HG02885 (cell line): ENCODE results near the gene ADGRG6.

Experiments
- ATAC-seq: cut with Tn5 transposase; IDR thresholded peaks from one replicate; pipeline ENCODE4 v1.9.1; 2021; ENCODE audit warnings: mild to moderate bottlenecking; ENCODE audit not compliant: unreplicated experiment, poor library complexity

ADGRG6 gene

DNA sequence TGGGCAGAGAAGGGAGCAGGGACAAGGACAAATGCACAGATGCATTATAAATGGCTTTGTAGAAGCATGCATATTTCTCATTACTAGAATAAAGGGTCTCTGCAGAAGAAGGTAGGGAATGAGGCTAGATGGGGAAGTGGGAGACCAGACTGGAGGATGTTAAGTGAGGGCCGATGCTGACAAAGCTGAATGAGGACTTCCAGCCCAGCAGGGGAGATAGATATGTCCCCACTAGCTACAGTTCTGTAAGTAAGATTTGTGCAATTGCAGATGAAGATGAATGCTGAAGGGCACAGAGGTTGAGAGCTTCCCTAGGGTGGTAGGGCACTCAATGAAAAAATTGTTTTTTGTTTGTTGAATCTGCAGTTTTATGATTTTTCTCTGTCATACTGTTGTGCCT, 16.9 kb downstream of the ADGRG6 start:
- no peak for ATAC-seq

- no peak for ATAC-seq
These were observed 18.6 kb downstream of the ADGRG6 start for GRCh38 chr6:142320366-142320765.

DNA sequence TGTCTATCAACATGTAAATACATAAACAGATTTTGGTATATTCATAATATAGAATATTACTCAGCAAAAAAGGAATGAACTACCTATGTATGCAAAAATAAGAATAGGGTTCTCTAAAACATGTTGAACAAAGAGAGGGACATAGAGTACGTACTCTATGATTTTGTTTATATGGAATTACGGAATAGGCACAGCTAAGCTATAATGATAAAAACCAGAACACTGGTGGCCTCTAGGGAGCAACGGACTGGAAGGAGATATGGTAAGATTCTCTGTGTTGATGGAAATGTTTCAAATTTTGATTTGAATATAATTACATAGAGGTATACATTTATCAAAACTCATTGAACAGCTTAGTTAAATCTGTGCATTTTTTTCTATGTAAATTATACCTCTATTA, 19.6 kb downstream of the ADGRG6 start:
- no peak for ATAC-seq

DNA sequence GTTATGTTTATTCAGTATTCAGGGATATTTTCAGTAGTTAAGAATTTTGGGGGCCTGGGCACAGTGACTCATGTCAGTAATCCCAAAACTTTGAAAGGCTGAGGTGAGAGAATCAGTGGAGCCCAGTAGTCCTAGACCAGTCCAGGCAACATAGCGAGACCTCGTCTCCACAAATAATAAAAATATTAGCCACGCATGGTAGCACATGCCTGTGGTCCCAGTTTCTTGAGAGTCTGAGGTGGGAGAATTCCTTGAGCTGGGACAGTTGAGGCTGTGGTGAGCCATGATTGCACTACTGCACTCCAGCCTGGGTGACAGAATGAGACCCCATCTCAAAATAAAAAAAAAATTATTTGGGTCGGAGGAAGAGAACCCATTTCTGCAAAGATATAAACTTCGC, 20.3 kb downstream of the ADGRG6 start:
- no peak for ATAC-seq

- ATAC-seq, result no peak
These were observed 20.8 kb downstream of the ADGRG6 start for GRCh38 chr6:142322504-142323198.

- no peak for ATAC-seq
These were observed 21.6 kb downstream of the ADGRG6 start for GRCh38 chr6:142323377-142323776.

DNA sequence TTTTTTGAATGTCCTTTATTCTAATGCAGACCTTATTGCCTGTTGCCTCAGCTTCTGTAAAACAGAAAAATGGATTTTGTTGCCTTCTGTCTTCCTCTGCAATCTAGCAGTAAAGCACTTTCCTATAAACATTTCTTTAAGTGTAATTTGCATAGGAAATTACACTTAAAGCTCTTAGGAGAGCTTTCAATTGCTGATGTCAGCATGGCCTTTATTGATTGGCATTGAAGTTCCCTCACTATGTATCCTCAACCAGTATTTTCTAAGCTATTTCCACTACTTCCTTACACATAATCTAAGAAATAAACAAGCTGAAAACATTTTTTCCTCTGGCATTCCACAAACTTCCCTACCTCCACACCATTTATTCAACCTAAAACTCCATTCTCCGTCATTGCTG, 22.3 kb downstream of the ADGRG6 start:
- no peak for ATAC-seq

DNA sequence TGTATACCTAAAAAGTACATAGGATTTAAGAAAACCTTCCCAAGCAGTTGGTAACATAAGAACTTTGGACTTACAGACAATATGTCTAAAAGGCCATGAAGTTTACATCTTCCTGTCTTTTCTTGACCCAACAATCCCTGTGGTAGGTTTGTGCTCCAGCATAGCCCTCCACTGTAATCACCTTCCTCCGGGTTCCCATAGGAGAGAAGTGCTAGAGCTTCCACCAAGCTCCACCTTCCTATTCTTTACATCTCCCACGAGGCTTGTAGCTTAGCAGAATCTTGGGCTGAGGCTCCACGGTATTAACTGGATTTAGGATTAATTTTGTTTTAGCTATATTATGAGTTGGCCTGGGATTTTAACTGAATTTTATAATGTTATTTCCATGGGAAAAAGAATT, 23.3 kb downstream of the ADGRG6 start:
- no peak for ATAC-seq

DNA sequence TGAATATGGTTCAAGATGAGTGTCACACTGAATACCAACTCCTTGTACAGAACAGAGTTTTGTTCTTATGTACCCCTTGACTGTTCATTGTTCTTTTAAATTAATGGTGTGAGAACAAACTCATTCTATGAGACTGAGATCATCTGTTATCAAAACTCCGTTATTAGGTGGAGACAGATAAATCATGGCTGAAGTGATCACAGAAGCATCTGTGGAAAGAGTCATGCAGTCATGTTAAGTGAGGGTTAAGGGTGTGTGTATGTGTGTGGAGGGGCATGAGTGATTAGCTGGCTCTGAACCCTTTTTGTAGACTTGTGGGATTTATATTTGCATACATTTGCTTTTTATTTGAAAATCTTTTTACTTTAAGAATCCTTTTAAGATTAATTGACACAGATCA, 24.7 kb downstream of the ADGRG6 start:
- no peak for ATAC-seq

GRCh38 chr6:142328070-142328469, 26.3 kb downstream of the ADGRG6 start:
- no peak for ATAC-seq

- no peak for ATAC-seq
These were observed 27.8 kb downstream of the ADGRG6 start for GRCh38 chr6:142329486-142330113.

GRCh38 chr6:142331075-142331551, 29.3 kb downstream of the ADGRG6 start:
- ATAC-seq, result no peak

DNA sequence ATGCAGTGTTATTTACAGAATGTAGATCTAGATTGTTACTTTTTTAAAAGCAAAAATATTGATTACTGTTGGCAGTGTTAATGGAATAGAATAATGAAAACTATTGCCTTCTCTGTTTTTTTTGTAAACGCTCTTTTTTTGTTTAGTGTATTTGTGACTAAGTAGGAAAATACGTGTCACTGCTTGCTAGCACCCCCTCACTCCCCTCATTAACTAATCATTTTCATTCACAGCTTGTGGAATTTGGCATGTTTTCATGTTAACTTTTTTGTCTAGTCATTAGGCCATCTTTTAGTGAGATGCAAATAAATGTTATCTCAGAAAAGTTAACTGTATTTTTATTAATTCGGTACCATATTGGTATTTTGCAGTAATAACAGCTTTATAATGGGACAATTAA, 29.8 kb downstream of the ADGRG6 start:
- no peak for ATAC-seq

DNA sequence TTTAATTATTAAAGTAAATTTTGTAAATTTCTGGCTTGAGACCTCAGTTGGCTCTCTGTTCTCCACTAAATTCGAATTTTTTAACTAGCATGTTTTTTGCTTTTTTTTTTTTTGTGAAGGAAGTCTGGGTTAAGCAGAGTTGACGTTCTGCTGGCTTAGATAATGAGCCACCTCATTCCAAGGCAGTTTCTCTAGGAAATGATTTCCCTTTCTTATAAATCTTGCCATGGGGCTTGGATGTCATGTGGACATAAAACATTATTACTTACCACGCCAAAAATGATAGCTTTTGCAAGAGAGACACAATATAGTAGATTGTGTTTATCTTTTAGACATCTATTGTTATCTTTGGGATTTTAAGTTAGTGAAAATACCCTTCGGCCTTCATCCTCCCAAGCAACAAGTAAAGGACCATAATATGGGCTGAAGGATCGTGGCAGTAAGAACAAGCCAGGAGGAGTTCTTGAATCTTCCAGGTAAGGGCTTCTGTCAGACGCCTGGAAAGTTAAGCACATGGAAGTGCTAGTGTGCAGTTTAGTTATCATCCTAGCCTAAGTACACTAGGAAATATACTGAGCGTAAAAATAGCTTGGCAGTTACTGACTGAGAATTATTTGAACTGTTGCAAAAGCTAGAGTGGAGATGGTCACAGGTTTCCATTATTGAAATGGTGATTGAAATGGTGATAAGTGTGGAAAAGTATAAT, 30.7 kb downstream of the ADGRG6 start:
- no peak for ATAC-seq

DNA sequence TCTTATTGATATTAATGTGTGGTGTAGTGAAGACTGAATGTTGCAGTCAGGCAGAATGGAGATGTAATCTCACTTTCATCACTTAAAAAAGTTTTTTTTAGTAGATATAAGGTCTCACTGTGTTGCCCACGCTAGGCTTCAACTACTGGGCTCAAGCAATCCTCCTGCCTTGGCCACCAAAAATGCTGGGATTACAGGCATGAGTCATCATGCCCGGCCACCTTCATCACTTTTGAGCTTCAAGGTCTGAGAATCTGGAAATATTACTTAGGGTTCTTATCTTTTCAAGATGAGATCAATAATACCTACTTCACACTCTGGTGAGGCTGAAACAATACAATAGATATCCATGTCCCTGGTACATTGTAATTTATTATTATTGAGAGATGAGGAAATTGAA, 31.6 kb downstream of the ADGRG6 start:
- ATAC-seq, result no peak

DNA sequence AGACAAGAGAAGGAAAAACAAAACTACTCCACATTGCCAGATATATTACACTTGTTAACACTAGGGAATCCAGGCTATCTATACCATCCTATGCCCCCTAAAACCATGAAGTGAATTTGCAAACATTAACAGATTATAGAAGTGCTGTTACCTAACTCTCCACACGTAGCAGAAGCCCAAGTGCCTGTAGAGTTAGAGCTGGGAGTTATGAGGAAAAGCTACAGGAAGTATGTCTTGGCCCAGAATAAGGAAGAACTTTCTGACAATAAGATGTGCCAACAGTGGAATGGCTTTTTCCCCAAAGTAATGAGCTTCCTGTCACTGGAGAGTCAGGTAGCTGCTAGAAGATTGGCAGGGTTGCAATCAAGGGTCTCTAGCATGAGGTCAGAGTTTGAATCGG, 32.5 kb downstream of the ADGRG6 start:
- ATAC-seq, result no peak

- ATAC-seq, result no peak
These were observed 33.6 kb downstream of the ADGRG6 start for GRCh38 chr6:142335415-142335814.

DNA sequence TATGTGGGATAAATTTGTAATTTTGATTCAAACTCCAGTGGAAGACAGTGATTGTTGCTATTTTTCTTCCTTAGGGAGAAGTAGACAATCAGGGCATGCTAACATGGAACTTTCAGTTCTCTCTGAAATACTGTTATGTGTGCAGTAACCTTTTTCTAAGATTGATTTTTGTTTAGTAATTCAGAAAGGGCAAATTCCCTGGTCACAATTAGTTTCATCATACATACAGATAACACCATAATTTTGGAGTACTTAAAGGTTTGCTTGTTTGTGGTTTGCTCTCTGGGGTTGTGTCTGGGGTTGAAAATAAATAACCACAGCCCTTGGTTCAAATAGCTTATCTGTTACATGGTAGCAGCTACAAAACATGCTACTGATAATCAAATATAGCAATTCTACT, 34.4 kb downstream of the ADGRG6 start:
- no peak for ATAC-seq

- ATAC-seq, result no peak
These were observed 35.0 kb downstream of the ADGRG6 start for GRCh38 chr6:142336787-142337186.

GRCh38 chr6:142339113-142339512, 37.3 kb downstream of the ADGRG6 start:
- ATAC-seq, result no peak

DNA sequence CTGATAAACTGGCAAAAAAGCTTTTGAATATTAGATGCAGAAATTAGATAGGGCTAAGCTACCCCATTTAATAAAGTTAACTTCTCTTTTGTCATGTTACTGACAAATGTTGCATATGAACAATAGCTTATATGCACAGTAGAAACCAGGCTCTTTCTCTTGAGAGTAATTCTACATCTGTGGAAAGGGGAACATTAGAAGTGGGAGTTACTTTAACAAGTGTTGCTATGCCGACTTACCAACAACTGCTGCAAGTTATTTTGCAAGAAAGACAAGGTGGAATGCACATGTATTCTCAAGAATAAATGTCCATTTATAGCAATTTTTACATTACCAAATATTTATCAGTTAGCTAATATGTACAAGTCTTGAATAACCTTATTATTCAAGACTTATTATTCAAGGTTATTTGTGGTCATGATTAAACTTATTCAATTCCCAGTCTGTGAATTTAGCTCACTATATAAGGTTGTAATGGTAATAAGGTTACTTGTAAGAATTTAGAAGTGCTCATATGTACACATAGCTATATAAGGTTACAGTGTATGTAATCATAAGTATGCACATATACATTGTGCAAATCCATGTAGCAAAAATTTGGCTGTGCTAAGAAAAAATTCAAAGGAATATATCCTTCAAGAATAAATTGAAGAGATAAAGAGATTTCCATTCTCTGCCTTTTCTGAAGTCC, 38.3 kb downstream of the ADGRG6 start:
- ATAC-seq, result no peak
